HEK293T (cell line): ENCODE data around the gene NRXN2.

Source experiments
- CTCF ChIA-PET: fragments of 350-600 bp; formaldehyde crosslinking; extraction: SDS; loops from one replicate; lab custom pipeline; 2021; ENCODE audit warnings: antibody characterized with exemption, inconsistent platforms; lab: Yijun Ruan, JAX
- POLR2A ChIA-PET: fragments of 350-600 bp; formaldehyde crosslinking; extraction: SDS; loops from one replicate; lab custom pipeline; 2020; ENCODE audit warnings: antibody characterized with exemption, inconsistent platforms; lab: Yijun Ruan, JAX
- DNase-seq: peaks from one replicate; pipeline ENCODE4 v3.0.0; 2012; ENCODE audit warnings: mixed read lengths; ENCODE audit errors: extremely low spot score
- ARNT ChIP-seq: fragments of 450-650 bp; IDR thresholded peaks from 2 replicates; pipeline ENCODE4 v1.6.1; 2017; ENCODE audit warnings: mild to moderate bottlenecking
- BHLHE40 ChIP-seq: fragments of 450-650 bp; IDR thresholded peaks from 2 replicates; pipeline ENCODE4 v1.6.1; 2016; ENCODE audit warnings: mild to moderate bottlenecking, moderate library complexity, borderline replicate concordance
- CTBP1 ChIP-seq: fragments of 450-650 bp; IDR thresholded peaks from 2 replicates; pipeline ENCODE4 v1.6.1; 2016; ENCODE audit warnings: borderline replicate concordance
- ELF4 ChIP-seq: fragments of 450-650 bp; IDR thresholded peaks from 2 replicates; pipeline ENCODE4 v1.6.1; 2017; ENCODE audit warnings: antibody characterized with exemption
- FOXA1 ChIP-seq: fragments of 450-650 bp; IDR thresholded peaks from 2 replicates; pipeline ENCODE4 v1.6.1; 2016; ENCODE audit warnings: mild to moderate bottlenecking
- FOXK2 ChIP-seq: fragments of 450-650 bp; IDR thresholded peaks from 2 replicates; pipeline ENCODE4 v1.6.1; 2016; ENCODE audit warnings: mild to moderate bottlenecking
- FOXM1 ChIP-seq: fragments of 450-650 bp; IDR thresholded peaks from 2 replicates; pipeline ENCODE4 v1.6.1; 2017; ENCODE audit warnings: mild to moderate bottlenecking, borderline replicate concordance
- HDGF ChIP-seq: fragments of 450-650 bp; IDR thresholded peaks from 2 replicates; pipeline ENCODE4 v1.6.1; 2017; ENCODE audit warnings: antibody characterized with exemption, borderline replicate concordance
- L3MBTL2 ChIP-seq: fragments of 450-650 bp; conservative IDR thresholded peaks from 2 replicates; pipeline ENCODE4 v1.6.1; 2016; ENCODE audit warnings: mild to moderate bottlenecking
- LEF1 ChIP-seq: fragments of 450-650 bp; IDR thresholded peaks from 2 replicates; pipeline ENCODE4 v1.6.1; 2017; ENCODE audit warnings: mild to moderate bottlenecking, borderline replicate concordance
- NFRKB ChIP-seq: fragments of 450-650 bp; IDR thresholded peaks from 2 replicates; pipeline ENCODE4 v1.6.1; 2016; ENCODE audit warnings: mild to moderate bottlenecking, moderate library complexity
- SP1 ChIP-seq: fragments of 450-650 bp; IDR thresholded peaks from 2 replicates; pipeline ENCODE4 v1.6.1; 2017
- SUZ12 ChIP-seq: fragments of 450-650 bp; IDR thresholded peaks from 2 replicates; pipeline ENCODE4 v1.6.1; 2016; ENCODE audit warnings: mild to moderate bottlenecking
- TARDBP ChIP-seq: fragments of 450-650 bp; IDR thresholded peaks from 2 replicates; pipeline ENCODE4 v1.6.1; 2016
- ZNF384 ChIP-seq: fragments of 450-650 bp; IDR thresholded peaks from 2 replicates; pipeline ENCODE4 v1.6.1; 2016
- TF ChIP-seq, protein P1 (sequence below): fragments of 450-650 bp; IDR thresholded peaks from 2 replicates; pipeline ENCODE4 v1.6.1; 2016

Gene NRXN2

GRCh38 chr11:64655941-64656601 lies 66.9 kb downstream of the NRXN2 start:
- CTCF ChIA-PET, result interaction anchor here (1.3 kb wide), 1 partner anchor 301 kb away, joined by 4 read pairs; no protein-coding TSS in a partner anchor
- POLR2A ChIA-PET, result no interaction called here
- DNase-seq, result no peak
- TF ChIP-seq TARDBP (no peak), CTBP1 (no peak), NFRKB (no peak), SUZ12 (no peak), FOXM1 (no peak), SP1 (no peak), L3MBTL2 (no peak), ZNF384 (no peak), FOXA1 (no peak), HDGF (no peak), ARNT (no peak)

- TF ChIP-seq L3MBTL2, result no peak
- no peak for TF ChIP-seq LEF1
- no peak for TF ChIP-seq TARDBP
- no peak for TF ChIP-seq ARNT
- TF ChIP-seq NFRKB, result no peak
- TF ChIP-seq, protein P1, sequence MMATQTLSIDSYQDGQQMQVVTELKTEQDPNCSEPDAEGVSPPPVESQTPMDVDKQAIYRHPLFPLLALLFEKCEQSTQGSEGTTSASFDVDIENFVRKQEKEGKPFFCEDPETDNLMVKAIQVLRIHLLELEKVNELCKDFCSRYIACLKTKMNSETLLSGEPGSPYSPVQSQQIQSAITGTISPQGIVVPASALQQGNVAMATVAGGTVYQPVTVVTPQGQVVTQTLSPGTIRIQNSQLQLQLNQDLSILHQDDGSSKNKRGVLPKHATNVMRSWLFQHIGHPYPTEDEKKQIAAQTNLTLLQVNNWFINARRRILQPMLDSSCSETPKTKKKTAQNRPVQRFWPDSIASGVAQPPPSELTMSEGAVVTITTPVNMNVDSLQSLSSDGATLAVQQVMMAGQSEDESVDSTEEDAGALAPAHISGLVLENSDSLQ, result no peak
- TF ChIP-seq FOXM1, result no peak
- no peak for TF ChIP-seq HDGF
- TF ChIP-seq SUZ12, result no peak
- no peak for TF ChIP-seq ZNF384
- TF ChIP-seq CTBP1, result no peak
- TF ChIP-seq SP1, result no peak
- no peak for TF ChIP-seq BHLHE40
- TF ChIP-seq FOXK2, result no peak
- TF ChIP-seq FOXA1, result no peak
- no peak for TF ChIP-seq ELF4
- DNase-seq, result no peak
- ChIA-PET POLR2A (no interaction called here), CTCF (interaction anchor here (1.3 kb wide), 1 partner anchor 300 kb away, joined by 4 read pairs; no protein-coding TSS in a partner anchor)
Measured at GRCh38 chr11:64654958-64655541, 67.9 kb downstream of the NRXN2 start.

DNA sequence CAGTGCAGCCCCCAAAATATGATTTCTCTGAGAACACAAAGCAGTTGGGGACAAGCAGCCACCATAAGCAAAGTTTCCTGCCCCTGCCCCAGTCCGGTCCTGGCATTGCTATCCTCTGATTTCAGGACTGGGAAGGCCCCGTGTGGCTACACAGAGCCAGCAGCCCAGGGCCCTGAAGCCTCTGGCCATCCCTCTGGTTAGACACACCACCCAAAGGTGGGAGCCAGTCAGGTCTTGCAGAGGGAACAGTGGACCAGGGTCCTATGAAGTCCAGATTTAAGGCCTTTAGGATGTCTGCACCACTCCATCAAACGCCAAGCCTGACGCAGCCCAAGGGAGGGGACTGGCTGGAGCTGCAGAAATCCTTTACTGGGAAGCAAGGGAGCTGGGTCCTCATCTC lies 68.6 kb downstream of the NRXN2 start:
- ChIA-PET CTCF (no interaction called here), POLR2A (no interaction called here)
- TF ChIP-seq HDGF, result no peak
- no peak for TF ChIP-seq FOXM1
- TF ChIP-seq FOXK2, result no peak
- no peak for TF ChIP-seq ZNF384
- TF ChIP-seq CTBP1, result no peak
- DNase-seq, result no peak

- CTCF ChIA-PET, result interaction anchor here (0.8 to 3.8 kb wide), 6 partner anchors 11 to 204 kb away, joined by 3 to 18 read pairs (median 4); no protein-coding TSS in a partner anchor
- TF ChIP-seq FOXA1, result no peak
- no peak for TF ChIP-seq SUZ12
- no peak for TF ChIP-seq CTBP1
- no peak for TF ChIP-seq L3MBTL2
- peak; percentile 14 for DNase-seq
- POLR2A ChIA-PET, result interaction anchor here (0.9 kb wide), 1 partner anchor 336 kb away, joined by 3 read pairs; the partner anchor contains the start of genes PRDX5 and TRMT112
Measured at GRCh38 chr11:64653388-64653973, 69.5 kb downstream of the NRXN2 start.

DNA sequence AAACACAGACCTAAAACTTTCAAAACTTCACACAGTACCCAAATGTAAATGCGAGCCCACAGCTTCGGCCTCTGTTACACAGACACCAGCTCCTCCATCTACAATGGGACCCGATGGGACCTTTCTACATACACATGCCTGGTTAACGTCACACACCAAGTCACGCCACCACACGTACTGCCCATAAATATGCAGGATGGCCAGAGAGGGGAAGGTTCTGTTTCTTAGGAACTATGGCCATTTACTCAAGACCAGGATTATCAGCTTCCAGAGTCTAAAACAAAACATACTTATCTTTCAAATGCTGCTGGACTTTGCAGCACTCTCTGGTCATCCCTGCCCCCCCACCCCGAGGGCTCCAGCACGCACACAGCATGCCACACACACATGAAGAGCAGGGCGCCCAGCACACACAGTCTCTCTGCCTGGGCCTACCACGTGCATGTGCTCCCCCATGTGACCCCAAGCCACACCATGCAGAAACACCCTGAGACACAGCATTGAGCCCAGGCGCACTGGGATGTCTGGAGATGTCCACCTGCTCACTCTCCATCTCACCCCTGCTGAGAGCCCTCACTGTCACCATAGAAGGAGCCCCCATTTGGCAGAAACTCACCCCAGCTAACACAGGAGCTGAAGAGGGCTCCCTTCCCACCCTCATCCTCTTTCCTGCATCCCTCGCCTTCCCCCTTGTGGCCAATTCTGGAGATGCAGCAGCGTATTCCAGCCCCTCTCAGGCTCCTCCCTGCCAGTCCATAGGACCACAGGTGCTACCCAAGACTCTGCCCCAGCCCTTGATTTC lies 70.2 kb downstream of the NRXN2 start:
- ChIA-PET POLR2A (interaction anchor here (0.9 kb wide), 1 partner anchor 335 kb away, joined by 3 read pairs; the partner anchor contains the start of genes PRDX5 and TRMT112), CTCF (interaction anchor here (0.8 to 3.8 kb wide), 8 partner anchors 8 to 204 kb away, joined by 3 to 18 read pairs (median 4); no protein-coding TSS in a partner anchor)
- peak; percentile 87 for DNase-seq
- TF ChIP-seq, protein P1, result no peak
- TF ChIP-seq ZNF384 (no peak), SUZ12 (no peak), TARDBP (no peak)

GRCh38 chr11:64650923-64651523 lies 72.0 kb downstream of the NRXN2 start:
- ChIA-PET CTCF (interaction anchor here (0.7 to 3.8 kb wide), 12 partner anchors 8 to 296 kb away, joined by 3 to 18 read pairs (median 4); no protein-coding TSS in a partner anchor), POLR2A (no interaction called here)
- DNase-seq, result peak; percentile 53
- TF ChIP-seq TARDBP (no peak), ELF4 (no peak), SUZ12 (no peak), L3MBTL2 (no peak), FOXK2 (no peak), CTBP1 (no peak), ARNT (no peak), HDGF (no peak), ZNF384 (no peak), SP1 (no peak), FOXA1 (no peak), LEF1 (no peak), NFRKB (no peak), BHLHE40 (no peak), FOXM1 (no peak)
- TF ChIP-seq, protein P1, result no peak
